ENCODE results near the gene RAB3IL1.

- TF ChIP-seq GATA2 (IDR thresholded peaks at IDR 0.05; ENCODE audit: low read depth, low read length) (no peak), GATA3 (IDR thresholded peaks at IDR 0.05; ENCODE audit: low read depth, low read length) (no peak)
Measured at GRCh38 chr11:61916737-61917333, 531 bp downstream of the RAB3IL1 start.
